Measurements from ENCODE around the gene TMEM132D. TPM values are rescaled to one million over a fixed set of nuclear protein-coding genes. Genes with fewer than 3 reads are reported as not detected.
"Not testable (repeated sequence)": the region's sequence is repeated elsewhere in the genome, so short reads cannot be mapped to it uniquely, and the experiment has no call there.

The TMEM132D gene
- polyA plus RNA-seq, 1 donor from 2014 or later, result 1.3 TPM

GRCh38 chr12:129900306-129900705 lies 3.5 kb downstream of the TMEM132D start:
- no peak overlapping the region for H2AFZ ChIP-seq (ENCODE audit: low read depth, low read length)
- no peak overlapping the region for H3K4me3 ChIP-seq (ENCODE audit: low read length)
- peaks cover 55% of the 10 kb centered on the region for H3K27me3 ChIP-seq (ENCODE audit: insufficient read depth, low read depth, low read length)
- H4K20me1 ChIP-seq (ENCODE audit: insufficient read depth), result no peaks in the 10 kb centered on the region
- H3F3A ChIP-seq (ENCODE audit: insufficient read depth, low read length, poor library complexity, severe bottlenecking), result no peaks in the 10 kb centered on the region
- no peaks in the 10 kb centered on the region for H3K79me2 ChIP-seq (replicated peaks; ENCODE audit: insufficient read depth, low read length)
- TF ChIP-seq, protein P1, sequence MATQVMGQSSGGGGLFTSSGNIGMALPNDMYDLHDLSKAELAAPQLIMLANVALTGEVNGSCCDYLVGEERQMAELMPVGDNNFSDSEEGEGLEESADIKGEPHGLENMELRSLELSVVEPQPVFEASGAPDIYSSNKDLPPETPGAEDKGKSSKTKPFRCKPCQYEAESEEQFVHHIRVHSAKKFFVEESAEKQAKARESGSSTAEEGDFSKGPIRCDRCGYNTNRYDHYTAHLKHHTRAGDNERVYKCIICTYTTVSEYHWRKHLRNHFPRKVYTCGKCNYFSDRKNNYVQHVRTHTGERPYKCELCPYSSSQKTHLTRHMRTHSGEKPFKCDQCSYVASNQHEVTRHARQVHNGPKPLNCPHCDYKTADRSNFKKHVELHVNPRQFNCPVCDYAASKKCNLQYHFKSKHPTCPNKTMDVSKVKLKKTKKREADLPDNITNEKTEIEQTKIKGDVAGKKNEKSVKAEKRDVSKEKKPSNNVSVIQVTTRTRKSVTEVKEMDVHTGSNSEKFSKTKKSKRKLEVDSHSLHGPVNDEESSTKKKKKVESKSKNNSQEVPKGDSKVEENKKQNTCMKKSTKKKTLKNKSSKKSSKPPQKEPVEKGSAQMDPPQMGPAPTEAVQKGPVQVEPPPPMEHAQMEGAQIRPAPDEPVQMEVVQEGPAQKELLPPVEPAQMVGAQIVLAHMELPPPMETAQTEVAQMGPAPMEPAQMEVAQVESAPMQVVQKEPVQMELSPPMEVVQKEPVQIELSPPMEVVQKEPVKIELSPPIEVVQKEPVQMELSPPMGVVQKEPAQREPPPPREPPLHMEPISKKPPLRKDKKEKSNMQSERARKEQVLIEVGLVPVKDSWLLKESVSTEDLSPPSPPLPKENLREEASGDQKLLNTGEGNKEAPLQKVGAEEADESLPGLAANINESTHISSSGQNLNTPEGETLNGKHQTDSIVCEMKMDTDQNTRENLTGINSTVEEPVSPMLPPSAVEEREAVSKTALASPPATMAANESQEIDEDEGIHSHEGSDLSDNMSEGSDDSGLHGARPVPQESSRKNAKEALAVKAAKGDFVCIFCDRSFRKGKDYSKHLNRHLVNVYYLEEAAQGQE (IDR thresholded peaks at IDR 0.05; ENCODE audit: borderline replicate concordance), result no peak
- TF ChIP-seq MXI1 (conservative IDR thresholded peaks at IDR 0.05; ENCODE audit: poor library complexity, severe bottlenecking), result no peak
- TF ChIP-seq, protein P2, sequence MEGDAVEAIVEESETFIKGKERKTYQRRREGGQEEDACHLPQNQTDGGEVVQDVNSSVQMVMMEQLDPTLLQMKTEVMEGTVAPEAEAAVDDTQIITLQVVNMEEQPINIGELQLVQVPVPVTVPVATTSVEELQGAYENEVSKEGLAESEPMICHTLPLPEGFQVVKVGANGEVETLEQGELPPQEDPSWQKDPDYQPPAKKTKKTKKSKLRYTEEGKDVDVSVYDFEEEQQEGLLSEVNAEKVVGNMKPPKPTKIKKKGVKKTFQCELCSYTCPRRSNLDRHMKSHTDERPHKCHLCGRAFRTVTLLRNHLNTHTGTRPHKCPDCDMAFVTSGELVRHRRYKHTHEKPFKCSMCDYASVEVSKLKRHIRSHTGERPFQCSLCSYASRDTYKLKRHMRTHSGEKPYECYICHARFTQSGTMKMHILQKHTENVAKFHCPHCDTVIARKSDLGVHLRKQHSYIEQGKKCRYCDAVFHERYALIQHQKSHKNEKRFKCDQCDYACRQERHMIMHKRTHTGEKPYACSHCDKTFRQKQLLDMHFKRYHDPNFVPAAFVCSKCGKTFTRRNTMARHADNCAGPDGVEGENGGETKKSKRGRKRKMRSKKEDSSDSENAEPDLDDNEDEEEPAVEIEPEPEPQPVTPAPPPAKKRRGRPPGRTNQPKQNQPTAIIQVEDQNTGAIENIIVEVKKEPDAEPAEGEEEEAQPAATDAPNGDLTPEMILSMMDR (IDR thresholded peaks at IDR 0.05; ENCODE audit: poor library complexity, severe bottlenecking), result no peak
- TF ChIP-seq EZH2 (IDR thresholded peaks at IDR 0.05; ENCODE audit: borderline replicate concordance, insufficient read depth, low read length, poor library complexity, severe bottlenecking), result no peak
- no peak for TF ChIP-seq TAF1 (IDR thresholded peaks at IDR 0.05; ENCODE audit: low read depth)
- TF ChIP-seq POLR2AphosphoS5 (IDR thresholded peaks at IDR 0.05), result no peak
- H3K9me2 ChIP-seq (ENCODE audit: insufficient read depth, low read length), result no peaks in the 10 kb centered on the region
- H3K9ac ChIP-seq (ENCODE audit: low read length), result no peak overlapping the region
- no peak overlapping the region for H3K27ac ChIP-seq (ENCODE audit: low read length)
- H3K4me2 ChIP-seq (ENCODE audit: low read length), result no peak overlapping the region
- H3K9me3 ChIP-seq (ENCODE audit: low read length), result no peaks in the 10 kb centered on the region
- no peaks in the 10 kb centered on the region for H3K36me3 ChIP-seq (ENCODE audit: insufficient read depth, low read length)

DNA sequence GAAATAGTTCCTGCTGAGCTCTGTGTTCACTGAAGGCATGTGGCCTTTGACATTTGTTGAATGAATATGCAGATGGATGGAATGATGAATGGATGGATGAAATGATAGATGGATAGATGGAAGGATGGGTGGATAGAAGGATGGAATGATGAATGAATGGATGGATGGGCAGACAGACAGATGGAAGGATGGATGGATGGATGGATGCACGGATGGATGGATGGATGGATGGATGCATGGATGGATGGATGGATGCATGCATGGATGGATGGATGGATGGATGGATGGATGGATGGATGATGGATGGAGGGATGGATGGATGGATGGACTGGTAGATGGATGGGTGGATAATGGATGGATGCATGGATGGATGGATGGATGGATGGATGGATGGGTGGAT lies 4.8 kb downstream of the TMEM132D start:
- H3K27ac ChIP-seq (ENCODE audit: low read length), result not testable (repeated sequence)

DNA sequence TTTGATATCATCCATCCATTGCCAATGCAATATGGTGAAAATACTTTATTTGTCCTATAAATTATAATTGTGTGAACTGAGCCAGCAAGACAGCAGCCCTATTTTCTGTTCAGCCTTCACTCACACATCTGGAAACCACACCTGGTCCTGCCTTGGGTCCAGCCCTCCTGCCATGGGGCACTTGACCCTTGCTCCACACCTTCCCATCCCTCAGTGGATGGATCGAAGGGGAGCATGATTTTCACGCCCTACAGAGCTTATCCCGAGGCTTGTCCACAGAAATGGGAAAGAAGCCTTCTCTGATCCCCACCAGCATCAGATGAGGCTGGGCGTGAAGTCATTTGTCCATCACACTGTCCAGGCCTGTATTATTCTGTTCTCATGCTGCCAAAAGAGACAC lies 10.1 kb downstream of the TMEM132D start:
- peaks cover 3% of the 10 kb centered on the region for H3K27me3 ChIP-seq (ENCODE audit: insufficient read depth, low read depth, low read length)
- H2AFZ ChIP-seq (ENCODE audit: low read depth, low read length), result no peak overlapping the region
- no peaks in the 10 kb centered on the region for H3K9me2 ChIP-seq (ENCODE audit: insufficient read depth, low read length)
- no peaks in the 10 kb centered on the region for H3K9me3 ChIP-seq (ENCODE audit: low read length)
- H3F3A ChIP-seq (ENCODE audit: insufficient read depth, low read length, poor library complexity, severe bottlenecking), result no peaks in the 10 kb centered on the region
- no peaks in the 10 kb centered on the region for H3K36me3 ChIP-seq (ENCODE audit: insufficient read depth, low read length)
- TF ChIP-seq MXI1 (conservative IDR thresholded peaks at IDR 0.05; ENCODE audit: poor library complexity, severe bottlenecking), result no peak
- no peaks in the 10 kb centered on the region for H3K79me2 ChIP-seq (replicated peaks; ENCODE audit: insufficient read depth, low read length)
- H3K27ac ChIP-seq (ENCODE audit: low read length), result no peak overlapping the region
- no peak overlapping the region for H3K9ac ChIP-seq (ENCODE audit: low read length)
- H3K4me3 ChIP-seq (ENCODE audit: low read length), result no peak overlapping the region
- H4K20me1 ChIP-seq (ENCODE audit: insufficient read depth), result no peaks in the 10 kb centered on the region
- H3K4me2 ChIP-seq (ENCODE audit: low read length), result no peak overlapping the region

More for the DNA sequence above, 4.8 kb downstream of the TMEM132D start:
- not testable (repeated sequence) for H3K4me3 ChIP-seq (ENCODE audit: low read length); H3K79me2 ChIP-seq (replicated peaks; ENCODE audit: insufficient read depth, low read length); H3K9me3 ChIP-seq (ENCODE audit: low read length); H3F3A ChIP-seq (ENCODE audit: insufficient read depth, low read length, poor library complexity, severe bottlenecking); H3K9me2 ChIP-seq (ENCODE audit: insufficient read depth, low read length); H4K20me1 ChIP-seq (ENCODE audit: insufficient read depth); H2AFZ ChIP-seq (ENCODE audit: low read depth, low read length); H3K36me3 ChIP-seq (ENCODE audit: insufficient read depth, low read length); H3K4me2 ChIP-seq (ENCODE audit: low read length); H3K9ac ChIP-seq (ENCODE audit: low read length)
- H3K27me3 ChIP-seq (ENCODE audit: insufficient read depth, low read depth, low read length), result peaks cover 42% of the 10 kb centered on the region

All from neural cell (in vitro differentiated cells).